Stomach (tissue), 4 donors: Measurements from ENCODE around the gene GPATCH3.

ENCODE experiments used
- CTCF ChIP-seq, 7 experiments: fragments of 450-650 bp in 4 of 7; fragments of 200-600 bp in 3 of 7; sonication (generic) in 3 of 7; IDR thresholded peaks; one replicate each; pipeline ENCODE4 v1.5.1; 2016 to 2019; ENCODE audit warnings: antibody characterized with exemption in 7 of 7, control low read depth in 2 of 7, mild to moderate bottlenecking in 1 of 7
- EP300 ChIP-seq: sonication (generic); formaldehyde crosslinking; IDR thresholded peaks from one replicate; pipeline ENCODE4 v1.6.1; 2017; ENCODE audit warnings: antibody characterized with exemption
- POLR2A ChIP-seq, 4 donors: fragments of 450-650 bp; IDR thresholded peaks; one replicate each; pipeline ENCODE4 v1.6.1; 2016; ENCODE audit warnings: antibody characterized with exemption in 4 of 4, control low read depth in 2 of 4, mild to moderate bottlenecking in 1 of 4, moderate library complexity in 1 of 4
- POLR2AphosphoS5 ChIP-seq, 3 donors: sonication (generic); formaldehyde crosslinking; IDR thresholded peaks; one replicate each; pipeline ENCODE4 v1.6.1; 2016; ENCODE audit warnings: antibody characterized with exemption in 3 of 3

DNA sequence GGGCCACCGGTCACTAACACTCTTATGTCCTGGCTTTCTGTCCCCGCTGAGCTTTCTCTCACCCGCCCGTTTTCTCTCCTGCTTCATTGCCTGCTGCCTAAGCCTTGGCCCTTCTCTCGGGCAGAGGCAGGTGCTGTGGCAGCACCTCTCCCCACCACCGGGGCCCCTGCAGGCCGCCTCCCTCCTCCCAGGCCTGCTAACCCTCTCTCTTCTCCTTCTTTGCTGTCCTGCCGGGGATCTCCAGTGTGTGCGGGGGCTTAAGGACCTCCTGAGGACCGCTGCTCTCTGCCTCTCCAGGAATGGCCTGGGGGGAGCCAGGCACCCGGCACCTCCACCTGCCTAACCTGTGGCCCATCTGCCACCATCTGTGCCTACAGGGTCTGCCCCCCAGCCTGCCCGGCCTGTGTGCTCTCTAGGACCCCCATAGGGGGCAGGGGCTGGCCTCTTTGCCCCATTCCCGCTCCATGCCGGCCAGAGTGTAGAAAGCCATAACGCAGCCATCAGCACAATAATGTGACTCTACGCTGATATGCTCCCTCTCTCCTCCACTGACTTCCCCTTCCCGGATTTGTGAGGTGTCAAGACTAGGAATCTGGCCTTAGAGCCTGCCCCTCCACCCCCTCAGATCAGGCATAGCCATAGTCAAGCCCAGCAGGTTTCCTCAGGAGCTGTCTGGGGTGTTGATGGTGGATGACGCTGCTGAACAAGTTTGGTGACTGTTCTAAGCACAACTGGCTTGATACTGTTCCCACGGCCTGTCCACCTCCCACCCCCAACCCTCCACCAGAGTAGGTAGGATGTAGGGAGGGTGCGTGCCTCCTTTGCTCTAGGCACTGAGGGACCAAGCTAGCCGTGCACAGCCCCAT lies 43.4 kb downstream of the GPATCH3 start:
- TF ChIP-seq CTCF (IDR thresholded peaks at IDR 0.05) (no peak), POLR2A (IDR thresholded peaks at IDR 0.05) (no peak), POLR2AphosphoS5 (IDR thresholded peaks at IDR 0.05) (no peak), EP300 (no peak)
